GM19035 (cell line): Measurements from ENCODE around the gene MYL4.
A peak's percentile ranks its signal among the peaks of the same experiment; 100 is the strongest.
"Not testable (repeated sequence)": the region's sequence is repeated elsewhere in the genome, so short reads cannot be mapped to it uniquely, and the experiment has no call there.

Source experiments
- ATAC-seq: cut with Tn5 transposase; IDR thresholded peaks from one replicate; pipeline ENCODE4 v1.9.1; 2021; ENCODE audit not compliant: unreplicated experiment

Gene MYL4

DNA sequence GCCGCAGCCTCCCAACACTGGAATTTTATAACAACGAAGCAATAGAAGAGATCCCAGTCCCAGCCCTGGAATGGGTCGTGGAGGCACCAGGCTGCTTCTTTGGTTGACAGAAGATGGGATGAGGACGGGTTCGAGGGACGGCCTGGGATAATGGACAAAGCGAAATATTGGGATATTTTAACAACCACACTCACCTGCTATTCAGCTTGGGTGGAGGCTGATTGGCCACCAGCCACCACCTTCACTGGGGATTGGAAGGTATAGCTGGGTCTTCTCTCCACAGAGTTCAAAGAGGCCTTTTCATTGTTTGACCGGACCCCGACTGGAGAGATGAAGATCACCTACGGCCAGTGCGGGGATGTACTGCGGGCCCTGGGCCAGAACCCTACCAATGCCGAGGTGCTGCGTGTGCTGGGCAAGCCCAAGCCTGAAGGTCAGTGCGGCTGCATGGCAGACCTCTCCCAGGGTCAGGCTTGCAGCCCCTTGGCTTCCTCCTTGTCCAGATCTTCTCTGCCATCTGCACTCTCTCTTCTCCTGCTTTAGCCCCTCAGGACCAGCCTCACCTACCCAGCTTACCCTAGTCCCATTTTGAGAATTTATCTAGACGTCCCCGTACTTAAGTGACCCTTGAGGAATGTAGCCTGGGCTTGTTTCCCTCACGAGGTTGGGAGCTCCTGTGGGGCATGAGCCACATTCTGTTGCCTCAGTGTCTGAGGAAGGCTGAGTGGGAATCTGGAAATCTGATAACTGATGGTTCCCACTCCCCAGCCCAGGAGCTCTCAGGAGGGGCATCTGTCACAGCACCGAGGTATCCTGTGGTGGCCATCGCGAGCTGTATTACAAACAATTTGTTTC is 10.7 kb downstream of the MYL4 start:
- ATAC-seq: no peak

DNA sequence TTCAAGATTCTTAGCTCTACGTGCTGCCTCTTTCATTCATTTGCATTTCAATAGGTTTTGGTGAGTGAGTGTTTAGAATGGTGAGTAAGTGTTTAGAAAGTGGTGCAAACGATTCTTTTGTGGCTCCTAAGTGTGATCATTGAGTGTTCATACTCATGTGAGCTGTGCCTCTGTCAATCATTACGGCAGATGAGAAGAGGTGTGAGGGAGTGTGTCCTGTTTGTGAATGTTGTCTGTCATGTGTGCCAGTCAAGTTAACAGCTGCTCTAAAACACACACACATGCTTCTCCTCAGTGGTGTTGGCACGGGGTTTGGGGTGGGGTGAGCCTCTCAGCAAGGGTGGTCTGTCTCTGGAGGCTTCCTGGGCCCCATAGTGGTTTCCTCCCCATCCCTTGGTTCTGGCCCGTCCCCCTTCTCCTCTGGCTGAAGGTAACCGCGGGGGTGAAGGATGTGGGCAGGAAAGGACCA is 11.4 kb downstream of the MYL4 start:
- ATAC-seq: no peak

DNA sequence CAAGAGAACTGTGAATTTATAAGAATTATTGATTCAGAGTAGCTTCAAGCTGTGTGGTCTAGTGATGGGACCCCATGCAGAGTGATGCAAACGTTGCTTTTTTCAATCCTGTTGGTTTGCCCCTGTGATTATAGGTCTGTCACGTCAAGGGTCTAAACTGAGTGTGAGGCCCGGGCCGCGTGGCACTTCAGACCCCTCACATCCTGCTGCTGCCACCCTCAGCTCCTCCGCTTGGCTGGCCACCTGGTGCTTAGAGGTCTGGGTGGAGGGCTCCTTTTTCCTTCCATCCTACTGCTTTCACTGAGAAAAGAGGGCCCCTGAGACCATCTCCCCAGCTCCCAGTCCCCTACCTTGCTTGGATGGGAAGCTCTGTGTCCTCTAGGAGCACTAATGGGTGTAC is 12.0 kb downstream of the MYL4 start:
- ATAC-seq: no peak

DNA sequence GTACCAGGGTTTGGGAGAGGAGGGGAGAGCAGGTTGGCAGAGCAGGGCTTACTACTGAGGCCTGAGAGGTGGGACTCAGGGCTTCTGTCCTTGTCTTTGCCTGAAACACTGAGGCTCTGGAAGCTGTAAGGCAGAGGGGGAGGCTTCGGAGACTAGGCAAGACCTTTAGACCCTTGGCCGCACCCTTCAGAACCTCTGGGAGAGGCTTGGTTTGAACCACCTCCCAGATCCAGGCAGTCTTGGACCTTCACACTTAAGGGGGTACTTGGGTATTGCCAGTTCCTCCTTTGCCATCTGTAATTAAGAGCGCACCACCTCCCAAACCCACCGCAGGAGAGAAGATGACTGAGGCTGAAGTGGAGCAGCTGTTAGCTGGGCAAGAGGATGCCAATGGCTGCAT is 12.9 kb downstream of the MYL4 start:
- ATAC-seq: no peak

DNA sequence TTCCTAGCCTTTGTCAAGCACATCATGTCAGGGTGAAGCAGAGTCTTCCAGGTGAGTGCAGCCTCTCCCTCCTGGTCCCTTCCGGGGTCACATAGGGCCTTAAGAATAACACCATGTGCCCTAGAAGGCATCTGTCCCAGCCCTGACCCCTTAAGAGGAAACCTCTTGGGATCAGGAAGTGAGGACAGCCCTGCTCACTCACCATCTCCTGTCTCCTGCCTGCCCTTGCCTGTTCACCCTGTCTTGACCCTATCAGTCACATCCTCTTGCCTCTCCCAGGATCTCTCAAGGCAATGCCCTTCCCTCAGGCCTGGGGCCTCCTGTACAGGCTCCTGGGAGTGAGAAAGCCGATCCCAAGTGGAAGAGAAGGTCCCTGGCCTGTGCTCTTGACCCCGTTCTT is 13.9 kb downstream of the MYL4 start:
- ATAC-seq: no peak

GRCh38 chr17:47223460-47223859 is 14.3 kb downstream of the MYL4 start:
- no peak for ATAC-seq

- ATAC-seq: not testable (repeated sequence)
Observed at GRCh38 chr17:47224077-47224476, 14.9 kb downstream of the MYL4 start.

DNA sequence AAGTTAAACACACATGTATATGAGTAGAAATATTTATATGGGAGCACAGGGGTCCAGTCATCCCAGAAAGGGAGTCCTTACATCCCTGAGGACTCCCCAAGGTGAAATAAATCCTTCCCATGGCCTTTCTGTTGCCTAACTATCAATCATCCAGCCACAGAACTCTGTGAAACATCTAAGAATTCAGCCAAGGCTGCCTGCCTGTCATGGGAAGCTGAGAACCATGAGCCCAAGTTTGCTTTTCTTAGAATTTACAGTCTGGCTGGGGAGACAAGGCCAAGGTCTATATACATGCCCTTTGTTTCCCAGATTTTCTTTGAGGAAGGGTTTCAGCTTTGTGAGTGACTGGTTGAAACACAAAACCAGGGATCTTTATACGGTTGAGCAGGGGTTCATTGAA is 15.8 kb downstream of the MYL4 start:
- no peak for ATAC-seq

DNA sequence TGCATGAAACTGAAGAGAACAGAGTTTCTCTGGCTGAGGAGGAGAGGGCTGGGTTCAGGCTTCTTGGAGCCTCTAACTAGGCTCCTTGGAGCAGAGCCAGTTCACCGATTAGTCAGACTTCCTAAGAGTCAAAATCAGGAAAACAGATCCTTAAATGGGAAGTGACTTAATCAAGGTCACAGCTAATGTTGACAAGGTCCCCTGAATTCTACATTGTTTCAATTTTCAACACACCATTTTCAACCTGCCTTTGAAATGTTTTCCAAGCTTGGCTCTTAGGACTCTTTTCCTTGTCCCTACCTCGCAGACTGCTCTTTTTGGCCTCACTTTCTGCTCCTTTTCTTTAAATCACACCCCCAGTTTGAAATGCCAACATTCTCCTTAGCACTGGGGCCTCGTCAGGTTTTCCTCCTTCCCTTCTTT is 16.3 kb downstream of the MYL4 start:
- ATAC-seq: no peak

- ATAC-seq: no peak
Observed at GRCh38 chr17:47225911-47226688, 17.0 kb downstream of the MYL4 start.

- ATAC-seq: no peak
Observed at GRCh38 chr17:47227862-47228261, 18.7 kb downstream of the MYL4 start.

GRCh38 chr17:47229535-47230443 is 20.6 kb downstream of the MYL4 start:
- peak; percentile 63 for ATAC-seq

DNA sequence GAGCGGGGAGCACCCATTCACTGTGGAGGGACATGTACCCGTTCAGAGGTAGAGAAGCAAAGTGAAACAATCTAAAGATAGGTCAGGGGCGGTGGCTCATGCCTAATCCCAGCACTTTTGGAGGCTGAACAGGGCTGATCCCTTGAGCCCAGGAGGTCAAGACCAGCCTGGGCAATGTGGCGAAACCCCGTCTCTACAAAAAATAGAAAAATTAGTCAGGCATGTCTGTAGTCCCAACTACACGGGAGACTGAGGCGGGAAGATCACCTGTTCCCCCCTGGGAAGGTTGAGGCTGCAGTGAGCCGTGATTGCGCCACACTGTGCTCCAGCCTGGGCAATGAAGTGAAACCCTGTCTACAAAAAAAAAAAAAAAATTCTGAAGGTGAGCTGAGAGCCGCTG is 21.7 kb downstream of the MYL4 start:
- ATAC-seq: no peak

DNA sequence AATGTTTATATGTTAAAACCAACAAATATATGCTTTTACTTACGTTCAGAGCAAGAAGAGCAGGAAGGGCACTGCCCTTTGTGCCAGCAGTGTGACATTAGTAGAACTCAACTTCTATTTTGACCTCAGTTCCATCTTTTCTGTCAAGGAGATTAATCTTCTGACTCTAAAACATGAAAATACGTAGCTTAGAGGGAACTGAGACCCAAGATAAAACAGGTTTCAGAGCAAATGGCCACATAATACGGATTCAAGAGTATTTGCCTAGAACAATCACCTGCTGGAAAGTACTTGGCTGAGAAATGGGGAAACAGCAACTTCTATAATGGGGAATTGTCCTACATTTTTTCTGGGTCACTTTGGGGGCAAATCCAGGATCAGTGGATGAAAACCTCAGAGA is 22.2 kb downstream of the MYL4 start:
- ATAC-seq: no peak

DNA sequence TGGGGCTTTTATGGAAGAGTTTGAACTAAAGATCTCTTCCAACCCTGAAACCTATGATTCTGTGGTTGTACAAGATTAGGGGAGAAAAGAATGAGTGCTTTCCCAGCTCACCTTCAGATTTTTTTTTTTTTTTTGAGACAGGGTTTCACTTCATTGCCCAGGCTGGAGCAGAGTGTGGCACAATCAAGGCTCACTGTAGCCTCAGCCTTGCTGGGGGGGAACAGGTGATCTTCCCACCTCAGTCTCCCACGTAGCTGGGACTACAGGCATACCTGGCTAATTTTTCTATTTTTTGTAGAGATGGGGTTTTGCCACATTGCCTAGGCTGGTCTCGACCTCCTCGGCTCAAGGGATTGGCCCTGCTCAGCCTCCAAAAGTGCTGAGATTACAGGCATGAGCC is 22.7 kb downstream of the MYL4 start:
- no peak for ATAC-seq

DNA sequence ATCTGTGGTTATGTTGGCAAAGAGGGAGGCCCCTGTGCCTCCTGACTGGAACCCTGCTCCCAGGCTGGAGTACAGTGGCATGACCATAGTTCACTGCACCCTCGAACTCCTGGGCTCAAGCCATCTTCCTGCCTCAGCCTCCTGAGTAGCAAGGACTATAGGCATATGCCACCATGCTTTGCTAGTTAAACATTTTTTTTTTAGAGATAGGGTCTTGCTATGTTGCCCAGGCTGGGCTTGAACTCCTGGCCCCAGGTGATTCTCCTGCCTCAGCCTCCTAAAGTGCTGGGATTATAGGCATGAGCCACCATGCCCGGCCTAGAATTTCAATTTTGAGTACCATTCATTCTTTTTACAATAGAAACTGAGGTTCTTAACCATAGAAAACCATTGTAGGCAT is 23.3 kb downstream of the MYL4 start:
- ATAC-seq: no peak

DNA sequence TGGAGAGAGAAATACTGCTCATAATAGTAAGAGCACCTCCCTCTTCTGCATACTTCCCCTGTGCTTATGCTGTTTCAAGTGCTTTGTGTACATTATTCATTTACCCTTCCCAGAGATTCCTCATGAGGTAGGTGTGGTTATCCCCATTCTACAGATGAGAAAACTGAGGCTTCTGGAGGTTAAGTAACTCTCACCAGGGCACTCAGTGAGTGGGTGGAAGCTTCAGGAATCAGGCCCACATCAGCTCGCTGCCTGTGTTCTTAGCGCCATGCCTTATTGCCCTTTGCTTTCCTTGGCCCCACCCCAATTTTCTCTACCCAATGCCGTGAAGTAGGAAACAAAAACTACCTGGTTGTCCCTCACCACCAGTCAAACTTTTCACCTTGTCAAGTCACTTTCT is 26.4 kb downstream of the MYL4 start:
- no peak for ATAC-seq

DNA sequence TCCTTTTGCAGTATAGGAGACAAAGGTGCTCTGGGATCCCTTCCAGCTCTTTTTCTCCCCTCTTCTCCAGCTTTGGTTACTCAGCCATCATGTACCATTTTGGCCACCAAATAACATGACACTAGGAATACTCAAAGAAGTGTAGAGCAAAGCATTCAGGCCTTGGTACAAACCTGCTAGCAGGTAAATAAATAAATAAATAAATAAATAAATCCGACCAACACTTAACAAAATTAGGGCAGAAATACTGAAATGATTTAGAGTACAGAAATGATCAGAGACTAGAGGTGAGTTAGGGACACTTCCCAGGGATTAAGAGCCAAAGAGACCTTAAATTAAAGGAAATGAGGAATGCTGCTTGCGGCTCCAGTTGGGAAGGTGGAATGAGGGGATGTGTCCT is 26.8 kb downstream of the MYL4 start:
- no peak for ATAC-seq

DNA sequence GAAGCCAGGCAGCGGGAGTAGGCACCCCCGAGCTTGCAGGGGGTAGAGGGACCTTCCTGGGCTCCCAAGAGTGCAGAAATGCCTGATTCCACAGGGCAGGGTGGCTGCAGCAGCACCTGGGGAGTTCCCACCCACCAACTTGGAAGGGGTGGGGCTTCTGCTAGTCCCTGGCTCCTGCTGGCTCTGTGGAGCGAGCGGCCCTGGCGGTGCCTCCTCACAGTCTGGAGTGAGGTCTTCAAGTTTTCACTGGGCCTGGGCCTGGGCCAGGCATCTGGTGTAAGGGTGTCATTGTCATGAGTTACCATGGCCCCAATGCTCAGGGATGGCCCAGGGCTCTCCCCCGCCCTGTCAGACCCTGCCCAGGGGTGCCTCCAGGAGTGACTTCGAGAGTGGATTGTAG is 28.7 kb downstream of the MYL4 start:
- ATAC-seq: no peak

DNA sequence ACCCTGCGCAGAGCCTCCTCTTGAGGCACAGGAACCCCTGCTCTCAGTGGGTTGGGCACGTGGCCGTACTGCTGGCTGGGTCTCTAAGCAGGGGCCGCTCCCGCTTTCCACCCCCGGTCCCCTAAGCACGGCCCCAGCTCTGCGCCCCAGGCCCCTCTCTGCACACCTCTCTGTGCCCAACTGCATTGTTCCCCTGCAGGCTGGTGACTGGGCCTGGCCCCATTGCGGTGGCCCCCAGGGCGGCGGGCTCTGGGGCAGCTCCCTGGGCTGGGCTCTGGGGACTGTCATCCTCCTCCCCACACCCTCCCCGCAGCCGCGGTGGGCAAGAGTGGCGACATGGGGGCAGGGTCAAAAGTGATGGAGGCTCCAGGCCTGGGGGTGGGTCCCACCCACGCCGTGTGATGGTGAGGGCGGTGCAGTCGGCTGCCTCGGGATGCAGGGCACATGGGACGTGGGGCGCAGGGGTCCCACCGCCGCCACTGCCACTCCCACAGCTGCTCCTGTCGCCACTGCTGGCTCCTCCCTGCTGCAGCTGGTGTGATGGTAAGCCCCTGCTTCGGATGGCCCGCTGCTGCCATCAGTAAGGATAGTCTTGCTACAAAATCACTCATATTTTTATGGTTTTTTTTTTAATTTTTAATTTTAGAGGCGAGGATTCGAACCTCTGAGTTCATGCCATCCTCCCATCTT is 29.3 kb downstream of the MYL4 start:
- no peak for ATAC-seq

- no peak for ATAC-seq
Observed at GRCh38 chr17:47239619-47239966, 30.4 kb downstream of the MYL4 start.
